MM.1S (cell line): ENCODE measurements around the gene CHCHD6.

Experiments used
- EZH2 ChIP-seq: fragments of 300-600 bp; sonication (generic); optimal IDR thresholded peaks from 2 replicates; pipeline ENCODE3; 2017; ENCODE audit warnings: low read depth, mild to moderate bottlenecking, antibody characterized with exemption, low read length, mixed read lengths
- TF ChIP-seq, protein P1 (sequence below): fragments of 300-600 bp; sonication (generic); IDR thresholded peaks from 2 replicates; pipeline ENCODE4 v1.5.1; 2016; ENCODE audit warnings: antibody characterized with exemption, low read length, mixed read lengths

GRCh38 chr3:126728680-126729079 lies 24.6 kb downstream of the CHCHD6 start:
- TF ChIP-seq, protein P1, sequence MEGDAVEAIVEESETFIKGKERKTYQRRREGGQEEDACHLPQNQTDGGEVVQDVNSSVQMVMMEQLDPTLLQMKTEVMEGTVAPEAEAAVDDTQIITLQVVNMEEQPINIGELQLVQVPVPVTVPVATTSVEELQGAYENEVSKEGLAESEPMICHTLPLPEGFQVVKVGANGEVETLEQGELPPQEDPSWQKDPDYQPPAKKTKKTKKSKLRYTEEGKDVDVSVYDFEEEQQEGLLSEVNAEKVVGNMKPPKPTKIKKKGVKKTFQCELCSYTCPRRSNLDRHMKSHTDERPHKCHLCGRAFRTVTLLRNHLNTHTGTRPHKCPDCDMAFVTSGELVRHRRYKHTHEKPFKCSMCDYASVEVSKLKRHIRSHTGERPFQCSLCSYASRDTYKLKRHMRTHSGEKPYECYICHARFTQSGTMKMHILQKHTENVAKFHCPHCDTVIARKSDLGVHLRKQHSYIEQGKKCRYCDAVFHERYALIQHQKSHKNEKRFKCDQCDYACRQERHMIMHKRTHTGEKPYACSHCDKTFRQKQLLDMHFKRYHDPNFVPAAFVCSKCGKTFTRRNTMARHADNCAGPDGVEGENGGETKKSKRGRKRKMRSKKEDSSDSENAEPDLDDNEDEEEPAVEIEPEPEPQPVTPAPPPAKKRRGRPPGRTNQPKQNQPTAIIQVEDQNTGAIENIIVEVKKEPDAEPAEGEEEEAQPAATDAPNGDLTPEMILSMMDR = no peak
- no peak for TF ChIP-seq EZH2
